ENCODE data around the gene ZYX. TPM values are rescaled to one million over a fixed set of nuclear protein-coding genes. Genes with fewer than 3 reads are reported as not detected.
"Not testable (repeated sequence)": the region's sequence is repeated elsewhere in the genome, so short reads cannot be mapped to it uniquely, and the experiment has no call there.

The ZYX gene
- total RNA-seq, 2 donors from 2014 or later: 40.2 to 60.6 TPM

DNA sequence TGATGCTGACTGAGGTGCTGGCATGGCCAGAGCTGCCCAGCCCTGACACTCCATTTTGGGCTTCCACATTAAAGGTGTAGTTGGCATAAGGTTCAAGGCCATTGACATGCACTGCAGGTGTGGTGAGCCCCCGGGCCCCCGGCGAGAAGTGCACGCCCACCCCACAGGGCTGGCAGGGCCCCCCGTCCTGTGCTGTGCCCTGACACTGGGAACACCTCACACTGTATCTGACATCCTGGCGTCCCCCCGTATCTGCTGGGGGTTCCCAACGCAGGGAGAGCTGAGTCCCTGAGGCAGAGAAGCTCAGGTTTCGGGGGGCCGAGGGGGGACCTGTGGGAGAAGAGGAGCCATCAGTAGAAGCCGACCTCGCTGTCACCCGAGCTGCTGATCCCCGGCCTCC is 17.5 kb downstream of the ZYX start:
- no peak for DNase-seq
- Histone ChIP-seq H3K4me1 (peaks cover 5% of the 10 kb centered on the region), H3K9me3 (no peaks in the 10 kb centered on the region), H3K36me3 (replicated peaks in 1 of 2; ENCODE audit: insufficient read depth in 1 of 2, low read depth in 2 of 2) (no peaks in the 10 kb centered on the region), H3K27me3 (no peaks in the 10 kb centered on the region), H3K4me3 (no peak overlapping the region), H3K27ac (no peak overlapping the region)
- 90 to 92% methylated on average over 5 to 11 of the region's 14 CpGs for WGBS, 2 donors
- ATAC-seq: no peak
- intact Hi-C loops (cut with DNase I): no loop called here
- TF ChIP-seq POLR2A (IDR thresholded peaks at IDR 0.05) (no peak), CTCF (IDR thresholded peaks at IDR 0.05) (no peak)

GRCh38 chr7:143399151-143399550 is 18.0 kb downstream of the ZYX start:
- no peak for TF ChIP-seq POLR2A (IDR thresholded peaks at IDR 0.05)
- no peak for TF ChIP-seq CTCF (IDR thresholded peaks at IDR 0.05)
- Histone ChIP-seq H3K9me3 (no peaks in the 10 kb centered on the region), H3K27ac (no peak overlapping the region), H3K4me1 (no peaks in the 10 kb centered on the region), H3K27me3 (no peaks in the 10 kb centered on the region), H3K36me3 (replicated peaks in 1 of 2; ENCODE audit: insufficient read depth in 1 of 2, low read depth in 2 of 2) (no peaks in the 10 kb centered on the region), H3K4me3 (no peak overlapping the region)
- ATAC-seq (no peak), DNase-seq (no peak)
- WGBS, 2 donors: 86 to 92% methylated on average over 2 to 8 of the region's 8 CpGs
- intact Hi-C loops (cut with DNase I): no loop called here

DNA sequence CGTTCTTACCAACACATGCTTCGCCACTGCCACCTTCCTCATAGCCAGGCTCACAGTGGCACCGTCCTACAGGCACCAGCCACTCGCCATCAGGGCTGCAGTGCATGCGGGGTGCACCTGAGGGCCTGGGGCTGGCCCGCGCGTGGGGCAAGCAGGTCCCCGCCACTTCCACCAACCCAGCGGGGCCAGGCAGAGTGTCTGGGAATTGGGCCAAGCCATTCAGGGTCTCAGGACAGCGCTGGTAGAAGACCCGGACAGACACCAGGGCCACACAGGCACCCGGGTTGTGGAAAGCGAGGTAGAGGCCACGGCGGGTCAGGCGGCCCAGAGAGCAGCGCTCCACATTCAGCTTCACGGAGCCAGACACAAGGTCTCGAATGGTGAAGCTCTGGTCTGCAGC is 18.5 kb downstream of the ZYX start:
- intact Hi-C loops (cut with DNase I): no loop called here

GRCh38 chr7:143401265-143401664 is 20.1 kb downstream of the ZYX start:
- 84 to 93% methylated on average over 9 to 12 of the region's 12 CpGs for WGBS, 2 donors
- H3K27ac ChIP-seq: no peak overlapping the region
- H3K9me3 ChIP-seq: no peaks in the 10 kb centered on the region
- DNase-seq: no peak
- H3K4me3 ChIP-seq: no peak overlapping the region
- no peak for ATAC-seq
- intact Hi-C loops (cut with DNase I): no loop called here
- H3K36me3 ChIP-seq (replicated peaks in 1 of 2; ENCODE audit: insufficient read depth in 1 of 2, low read depth in 2 of 2): no peaks in the 10 kb centered on the region
- no peaks in the 10 kb centered on the region for H3K27me3 ChIP-seq
- TF ChIP-seq POLR2A (IDR thresholded peaks at IDR 0.05) (no peak), CTCF (IDR thresholded peaks at IDR 0.05) (no peak)
- H3K4me1 ChIP-seq: no peaks in the 10 kb centered on the region

More for the DNA sequence above, 18.5 kb downstream of the ZYX start:
- TF ChIP-seq CTCF (IDR thresholded peaks at IDR 0.05) (no peak), POLR2A (IDR thresholded peaks at IDR 0.05) (no peak)
- DNase-seq (no peak), ATAC-seq (no peak)
- Histone ChIP-seq H3K4me1 (no peaks in the 10 kb centered on the region), H3K4me3 (no peak overlapping the region), H3K36me3 (replicated peaks in 1 of 2; ENCODE audit: insufficient read depth in 1 of 2, low read depth in 2 of 2) (no peaks in the 10 kb centered on the region), H3K27ac (no peak overlapping the region), H3K9me3 (no peaks in the 10 kb centered on the region), H3K27me3 (no peaks in the 10 kb centered on the region)
- 92 to 94% methylated on average over 13 to 20 of the region's 20 CpGs for WGBS, 2 donors

GRCh38 chr7:143402233-143402632 is 21.1 kb downstream of the ZYX start:
- DNase-seq; H3K9me3 ChIP-seq; ATAC-seq; H3K4me3 ChIP-seq; H3K27ac ChIP-seq; H3K4me1 ChIP-seq; intact Hi-C loops (cut with DNase I); H3K27me3 ChIP-seq; H3K36me3 ChIP-seq (replicated peaks in 1 of 2; ENCODE audit: insufficient read depth in 1 of 2, low read depth in 2 of 2): not testable (repeated sequence)
- 74 to 84% methylated on average over 4 of the region's 4 CpGs for WGBS, 2 donors

Data from body of pancreas (tissue), 4 donors.